Transverse colon (tissue), 4 donors: ENCODE measurements around the gene NWD2.

Experiments
- POLR2A ChIP-seq: fragments of 450-650 bp; IDR thresholded peaks from one replicate; pipeline ENCODE4 v1.6.1; 2016; ENCODE audit warnings: antibody characterized with exemption, mild to moderate bottlenecking, moderate library complexity
- POLR2AphosphoS5 ChIP-seq, 3 donors: sonication (generic); formaldehyde crosslinking; IDR thresholded peaks; one replicate each; pipeline ENCODE4 v1.6.1; 2016; ENCODE audit warnings: antibody characterized with exemption in 3 of 3
- TF ChIP-seq, protein P1 (sequence below), 5 experiments: fragments of 200-600 bp in 3 of 5; fragments of 450-650 bp in 2 of 5; sonication (generic) in 3 of 5; IDR thresholded peaks; 1 replicate in 2 of 5; 2 replicates in 3 of 5; pipeline ENCODE4 v1.5.1; 2016 to 2017; ENCODE audit warnings: antibody characterized with exemption in 5 of 5, inconsistent platforms in 3 of 5, mild to moderate bottlenecking in 2 of 5, moderate library complexity in 1 of 5

- TF ChIP-seq POLR2A: no peak
- TF ChIP-seq, protein P1, sequence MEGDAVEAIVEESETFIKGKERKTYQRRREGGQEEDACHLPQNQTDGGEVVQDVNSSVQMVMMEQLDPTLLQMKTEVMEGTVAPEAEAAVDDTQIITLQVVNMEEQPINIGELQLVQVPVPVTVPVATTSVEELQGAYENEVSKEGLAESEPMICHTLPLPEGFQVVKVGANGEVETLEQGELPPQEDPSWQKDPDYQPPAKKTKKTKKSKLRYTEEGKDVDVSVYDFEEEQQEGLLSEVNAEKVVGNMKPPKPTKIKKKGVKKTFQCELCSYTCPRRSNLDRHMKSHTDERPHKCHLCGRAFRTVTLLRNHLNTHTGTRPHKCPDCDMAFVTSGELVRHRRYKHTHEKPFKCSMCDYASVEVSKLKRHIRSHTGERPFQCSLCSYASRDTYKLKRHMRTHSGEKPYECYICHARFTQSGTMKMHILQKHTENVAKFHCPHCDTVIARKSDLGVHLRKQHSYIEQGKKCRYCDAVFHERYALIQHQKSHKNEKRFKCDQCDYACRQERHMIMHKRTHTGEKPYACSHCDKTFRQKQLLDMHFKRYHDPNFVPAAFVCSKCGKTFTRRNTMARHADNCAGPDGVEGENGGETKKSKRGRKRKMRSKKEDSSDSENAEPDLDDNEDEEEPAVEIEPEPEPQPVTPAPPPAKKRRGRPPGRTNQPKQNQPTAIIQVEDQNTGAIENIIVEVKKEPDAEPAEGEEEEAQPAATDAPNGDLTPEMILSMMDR (IDR thresholded peaks at IDR 0.05): no peak
- peak in 2 of 3 donors; percentile 17 to 58 for TF ChIP-seq POLR2AphosphoS5 (IDR thresholded peaks at IDR 0.05)
These were observed 186.8 kb downstream of the NWD2 start for GRCh38 chr4:37431417-37431743.
